B cell (primary cell): Measurements from ENCODE around the gene DECR2. TPM values are rescaled to one million over a fixed set of nuclear protein-coding genes. Genes with fewer than 3 reads are reported as not detected.

Source experiments
- ATAC-seq: fragments of 200-7000 bp; cut with Tn5 transposase; one replicate; pipeline ENCODE4 v1.10.0; 2021; ENCODE audit warnings: low read depth, mild to moderate bottlenecking, moderate number of reproducible peaks, moderate library complexity
- CTCF ChIA-PET: fragments of 350-600 bp; sonication (Branson Sonifier 250); formaldehyde crosslinking; loops from one replicate; lab custom pipeline; 2021; ENCODE audit warnings: antibody characterized with exemption, inconsistent platforms; lab: Charles Lee
- POLR2A ChIA-PET: fragments of 350-600 bp; sonication (Branson Sonifier 250); formaldehyde crosslinking; loops from one replicate; lab custom pipeline; 2021; ENCODE audit warnings: antibody characterized with exemption; lab: Charles Lee
- DNase-seq: peaks from one replicate; pipeline ENCODE4 v3.0.0; 2013
- H2AFZ ChIP-seq: 2 replicates; pipeline ENCODE4 v1.6.1; 2012; ENCODE audit warnings: mild to moderate bottlenecking, low read depth, low read length; ENCODE audit not compliant: insufficient read depth, poor library complexity, severe bottlenecking
- H3K27ac ChIP-seq, 2 donors: 1 replicate in 1 of 2; 2 replicates in 1 of 2; pipeline ENCODE4 v1.5.1; 2012 to 2013; ENCODE audit warnings: low read length in 2 of 2, mild to moderate bottlenecking in 2 of 2, moderate library complexity in 1 of 2
- H3K27me3 ChIP-seq, 4 experiments: fragments of 200-600 bp in 1 of 4; sonication (generic) in 1 of 4; replicated peaks in 1 of 4; 1 replicate in 2 of 4; 2 replicates in 2 of 4; pipeline versions ENCODE4 v1.6.1 to v1.7.0; 2013 to 2016; ENCODE audit warnings: low read length in 3 of 4, mild to moderate bottlenecking in 2 of 4, mixed read lengths in 1 of 4, moderate library complexity in 1 of 4; ENCODE audit not compliant: insufficient read depth in 4 of 4, control insufficient read depth in 3 of 4; ENCODE audit errors: control extremely low read depth in 1 of 4
- H3K36me3 ChIP-seq, 2 experiments: replicated peaks in 1 of 2; 1 replicate in 1 of 2; 2 replicates in 1 of 2; pipeline versions ENCODE4 v1.6.1 to v1.7.1; 2013; ENCODE audit warnings: low read length in 1 of 2; ENCODE audit not compliant: insufficient read depth in 2 of 2, control insufficient read depth in 1 of 2; ENCODE audit errors: control extremely low read depth in 1 of 2, extremely low read depth in 1 of 2
- H3K4me1 ChIP-seq, 2 donors: fragments of 200-600 bp in 1 of 2; sonication (generic) in 1 of 2; 1 replicate in 1 of 2; 2 replicates in 1 of 2; pipeline versions ENCODE4 v1.5.1 to v1.6.1; 2013 to 2017; ENCODE audit warnings: low read length in 2 of 2; ENCODE audit not compliant: control insufficient read depth in 2 of 2, insufficient read depth in 2 of 2
- H3K4me2 ChIP-seq: replicated peaks from 2 replicates; pipeline ENCODE3; 2012; ENCODE audit warnings: mild to moderate bottlenecking, low read depth, low read length; ENCODE audit not compliant: poor library complexity, severe bottlenecking
- H3K4me3 ChIP-seq, 5 experiments: fragments of 200-600 bp in 1 of 5; sonication (generic) in 1 of 5; 1 replicate in 3 of 5; 2 replicates in 2 of 5; pipeline versions ENCODE4 v1.5.1 to v1.7.0; 2011 to 2016; ENCODE audit warnings: low read length in 4 of 5, mild to moderate bottlenecking in 4 of 5, low read depth in 2 of 5, control low read depth in 1 of 5, moderate library complexity in 1 of 5; ENCODE audit not compliant: insufficient read depth in 1 of 5; ENCODE audit errors: control extremely low read depth in 1 of 5, extremely low read depth in 1 of 5
- H3K79me2 ChIP-seq: fragments of 200-600 bp; sonication (generic); one replicate; pipeline ENCODE4 v1.6.0; 2016; ENCODE audit warnings: low read length; ENCODE audit not compliant: control insufficient read depth, insufficient read depth
- H3K9ac ChIP-seq: fragments of 200-600 bp; sonication (generic); 2 replicates; pipeline ENCODE4 v1.6.1; 2017; ENCODE audit warnings: mild to moderate bottlenecking, low read length, moderate library complexity
- H3K9me3 ChIP-seq, 3 donors: one replicate each; pipeline versions ENCODE4 v1.6.1 to v1.7.1; 2013; ENCODE audit warnings: low read length in 2 of 3; ENCODE audit not compliant: control insufficient read depth in 2 of 3, insufficient read depth in 1 of 3; ENCODE audit errors: control extremely low read depth in 1 of 3
- H4K20me1 ChIP-seq: 2 replicates; pipeline ENCODE4 v1.6.0; 2012; ENCODE audit warnings: mild to moderate bottlenecking, low read length; ENCODE audit not compliant: insufficient read depth, control insufficient read depth, poor library complexity, severe bottlenecking
- H3K27ac Mint-ChIP-seq: one replicate; pipeline ENCODE4 v1.8.0; 2021; ENCODE audit warnings: mixed read lengths
- H3K27me3 Mint-ChIP-seq: one replicate; pipeline ENCODE4 v1.8.0; 2021; ENCODE audit warnings: mixed read lengths
- H3K4me1 Mint-ChIP-seq: one replicate; pipeline ENCODE4 v1.8.0; 2021; ENCODE audit warnings: mixed read lengths
- H3K4me3 Mint-ChIP-seq: one replicate; pipeline ENCODE4 v1.8.0; 2021; ENCODE audit warnings: mixed read lengths
- H3K9me3 Mint-ChIP-seq: one replicate; pipeline ENCODE4 v1.8.0; 2022; ENCODE audit warnings: mixed read lengths; ENCODE audit not compliant: insufficient read depth
- EZH2 ChIP-seq: IDR thresholded peaks from 2 replicates; pipeline ENCODE4 v1.6.1; 2012; ENCODE audit warnings: borderline replicate concordance, low read depth, mild to moderate bottlenecking, moderate library complexity, low read length; ENCODE audit not compliant: insufficient read depth, poor library complexity, severe bottlenecking
- WGBS: methylation state at CpG from one replicate; pipeline ENCODE4 v1.1.5; 2013; ENCODE audit warnings: missing lambda C conversion rate; ENCODE audit not compliant: insufficient coverage; 5-methylcytosine and 5-hydroxymethylcytosine counted together
- intact Hi-C: fragments of 100-400 bp; cut with micrococcal nuclease; formaldehyde crosslinking; loops from one replicate; pipeline ENCODE4 v1.10.0; 2022
- polyA plus RNA-seq: library from polyadenylated mRNA; depleted of rRNA; stranded (reverse); fragments of >200 nt; gene quantifications from 2 replicates; pipeline ENCODE4 v1.2.3, GENCODE V29; 2012
- total RNA-seq, 2 donors: library from RNA; stranded (reverse); fragments of 120-200 nt in 1 of 2; gene quantifications; 1 replicate in 1 of 2; 2 replicates in 1 of 2; pipeline versions ENCODE4 v1.2.3 to v1.2.4, GENCODE V29; 2013 to 2022
- TF ChIP-seq, protein P1 (sequence below): fragments of 200-600 bp; IDR thresholded peaks from one replicate; pipeline ENCODE4 v1.8.0; 2022; ENCODE audit warnings: antibody characterized with exemption, mild to moderate bottlenecking

The DECR2 gene
- total and polyA plus RNA-seq, 2 donors (not counting 1 experiment from before 2014, with no cell fraction given) = 11.0 to 16.3 TPM

DNA sequence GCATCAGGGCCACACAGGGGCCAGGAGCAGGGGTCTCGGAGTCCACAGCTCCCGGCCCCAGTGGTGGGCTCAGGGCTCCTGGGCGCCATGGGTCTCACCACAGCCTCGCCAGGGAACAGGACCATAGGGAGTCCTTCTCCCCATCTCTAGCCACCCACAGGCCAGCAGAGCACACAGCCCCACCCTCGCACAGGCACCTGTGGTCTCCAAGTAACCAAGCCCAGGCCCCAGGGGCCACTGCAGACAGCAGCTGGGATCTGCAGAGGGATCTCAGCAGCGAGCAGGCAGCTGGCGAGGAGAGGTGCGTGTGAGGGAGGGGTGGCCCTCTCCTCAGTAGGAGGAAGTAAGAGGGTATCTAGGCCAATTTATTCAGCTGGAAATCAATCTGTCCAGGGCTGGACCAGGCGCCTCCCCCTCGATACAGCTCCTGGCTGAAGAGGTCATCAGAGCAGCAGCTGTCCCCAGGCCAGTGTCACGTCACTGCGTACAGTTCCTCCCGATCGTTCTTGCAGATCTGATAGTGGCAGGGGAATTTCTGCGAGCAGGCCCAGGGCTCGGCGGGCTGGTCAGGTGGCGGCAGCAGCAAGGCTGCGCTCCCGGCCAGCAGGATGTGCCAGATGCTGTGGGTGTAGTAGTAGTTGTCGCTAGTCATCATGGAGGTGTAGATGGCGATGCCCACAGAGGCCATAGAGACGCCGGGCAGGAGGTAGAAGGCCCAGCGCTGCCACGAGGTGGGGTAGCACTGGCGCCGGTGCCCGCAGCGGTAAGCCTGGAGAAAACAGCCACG is 30.0 kb upstream of the DECR2 start:
- ATAC-seq (no peak), DNase-seq (no peak)
- H3K9me3 Mint-ChIP-seq = no peaks in the 10 kb centered on the region
- CTCF ChIA-PET = interaction anchor here (0.9 to 1.7 kb wide), 4 partner anchors 9 to 265 kb away, joined by 3 to 8 read pairs (median 4); partner anchors contain the start of gene DECR2
- Histone ChIP-seq H3K4me2 (peak overlapping the region; percentile 64), H3K9ac (no peak overlapping the region), H2AFZ (no peak overlapping the region), H3K4me1 (peaks cover 6 to 18% of the 10 kb centered on the region in 2 donors), H3K4me3 (no peak overlapping the region), H3K27ac (no peak overlapping the region), H3K27me3 (no peaks in the 10 kb centered on the region), H3K79me2 (no peaks in the 10 kb centered on the region), H3K9me3 (no peaks in the 10 kb centered on the region), H3K36me3 (peaks cover 0 to 56% of the 10 kb centered on the region in 2 experiments), H4K20me1 (no peaks in the 10 kb centered on the region)
- H3K27me3 Mint-ChIP-seq = no peaks in the 10 kb centered on the region
- intact Hi-C loops = no loop called here
- peak overlapping the region; percentile 83 for H3K27ac Mint-ChIP-seq
- H3K4me3 Mint-ChIP-seq = peak overlapping the region; percentile 70
- no peak for TF ChIP-seq EZH2
- TF ChIP-seq, protein P1, sequence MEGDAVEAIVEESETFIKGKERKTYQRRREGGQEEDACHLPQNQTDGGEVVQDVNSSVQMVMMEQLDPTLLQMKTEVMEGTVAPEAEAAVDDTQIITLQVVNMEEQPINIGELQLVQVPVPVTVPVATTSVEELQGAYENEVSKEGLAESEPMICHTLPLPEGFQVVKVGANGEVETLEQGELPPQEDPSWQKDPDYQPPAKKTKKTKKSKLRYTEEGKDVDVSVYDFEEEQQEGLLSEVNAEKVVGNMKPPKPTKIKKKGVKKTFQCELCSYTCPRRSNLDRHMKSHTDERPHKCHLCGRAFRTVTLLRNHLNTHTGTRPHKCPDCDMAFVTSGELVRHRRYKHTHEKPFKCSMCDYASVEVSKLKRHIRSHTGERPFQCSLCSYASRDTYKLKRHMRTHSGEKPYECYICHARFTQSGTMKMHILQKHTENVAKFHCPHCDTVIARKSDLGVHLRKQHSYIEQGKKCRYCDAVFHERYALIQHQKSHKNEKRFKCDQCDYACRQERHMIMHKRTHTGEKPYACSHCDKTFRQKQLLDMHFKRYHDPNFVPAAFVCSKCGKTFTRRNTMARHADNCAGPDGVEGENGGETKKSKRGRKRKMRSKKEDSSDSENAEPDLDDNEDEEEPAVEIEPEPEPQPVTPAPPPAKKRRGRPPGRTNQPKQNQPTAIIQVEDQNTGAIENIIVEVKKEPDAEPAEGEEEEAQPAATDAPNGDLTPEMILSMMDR = no peak
- POLR2A ChIA-PET = interaction anchor here (0.5 kb wide), 2 partner anchors 13 to 268 kb away, joined by 7 to 8 read pairs; no protein-coding TSS in a partner anchor
- WGBS = 85% methylated on average over 31 of the region's 31 CpGs
- H3K4me1 Mint-ChIP-seq = peaks cover 17% of the 10 kb centered on the region
